ENCODE results near the gene RBFOX2.
"Not testable (repeated sequence)": the region's sequence is repeated elsewhere in the genome, so short reads cannot be mapped to it uniquely, and the experiment has no call there.

The RBFOX2 gene, protein sequence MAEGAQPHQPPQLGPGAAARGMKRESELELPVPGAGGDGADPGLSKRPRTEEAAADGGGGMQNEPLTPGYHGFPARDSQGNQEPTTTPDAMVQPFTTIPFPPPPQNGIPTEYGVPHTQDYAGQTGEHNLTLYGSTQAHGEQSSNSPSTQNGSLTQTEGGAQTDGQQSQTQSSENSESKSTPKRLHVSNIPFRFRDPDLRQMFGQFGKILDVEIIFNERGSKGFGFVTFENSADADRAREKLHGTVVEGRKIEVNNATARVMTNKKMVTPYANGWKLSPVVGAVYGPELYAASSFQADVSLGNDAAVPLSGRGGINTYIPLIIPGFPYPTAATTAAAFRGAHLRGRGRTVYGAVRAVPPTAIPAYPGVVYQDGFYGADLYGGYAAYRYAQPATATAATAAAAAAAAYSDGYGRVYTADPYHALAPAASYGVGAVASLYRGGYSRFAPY

GRCh38 chr22:36028646-36029405 is at the start of gene RBFOX2:
TSS of gene RBFOX2 (minus strand) at chr22:36028824. CDS start at chr22:36028425, 399 bp downstream.
- peak; percentile 93 for DNase-seq (ENCODE audit: extremely low read depth, low read depth)
- no peak for TF ChIP-seq CTCF (IDR thresholded peaks at IDR 0.05; ENCODE audit: low read depth, low read length)

GRCh38 chr22:36077271-36077670 is 48.6 kb upstream of the RBFOX2 start:
- no peak for DNase-seq (ENCODE audit: extremely low read depth, low read depth)
- no peak for TF ChIP-seq CTCF (IDR thresholded peaks at IDR 0.05; ENCODE audit: low read depth, low read length)

- no peak for DNase-seq (ENCODE audit: extremely low read depth, low read depth)
- no peak for TF ChIP-seq CTCF (IDR thresholded peaks at IDR 0.05; ENCODE audit: low read depth, low read length)
Observed at GRCh38 chr22:36075724-36076123, 47.1 kb upstream of the RBFOX2 start.

- no peak for DNase-seq (ENCODE audit: extremely low read depth, low read depth)
- TF ChIP-seq CTCF (IDR thresholded peaks at IDR 0.05; ENCODE audit: low read depth, low read length): no peak
Observed at GRCh38 chr22:36075230-36075629, 46.6 kb upstream of the RBFOX2 start.

DNA sequence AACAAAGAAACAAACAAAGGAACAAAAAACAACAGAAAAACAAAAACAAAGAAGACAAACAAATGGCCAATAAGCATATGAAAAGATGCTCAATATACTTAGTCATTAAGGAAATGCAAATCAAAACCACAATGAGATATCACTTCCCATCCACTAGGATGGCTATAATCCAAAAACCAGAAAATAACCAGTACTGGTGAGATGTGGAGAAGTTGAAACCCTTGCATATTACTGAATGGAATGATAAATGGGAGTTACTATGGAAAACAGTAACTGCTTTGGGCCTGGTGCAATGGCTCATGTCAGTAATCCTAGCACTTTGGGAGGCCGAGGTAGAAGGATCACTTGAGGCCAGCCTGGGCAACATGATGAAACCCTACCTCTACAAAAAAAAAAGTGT is 44.9 kb upstream of the RBFOX2 start:
- TF ChIP-seq CTCF (IDR thresholded peaks at IDR 0.05; ENCODE audit: low read depth, low read length): no peak
- DNase-seq (ENCODE audit: extremely low read depth, low read depth): no peak

DNA sequence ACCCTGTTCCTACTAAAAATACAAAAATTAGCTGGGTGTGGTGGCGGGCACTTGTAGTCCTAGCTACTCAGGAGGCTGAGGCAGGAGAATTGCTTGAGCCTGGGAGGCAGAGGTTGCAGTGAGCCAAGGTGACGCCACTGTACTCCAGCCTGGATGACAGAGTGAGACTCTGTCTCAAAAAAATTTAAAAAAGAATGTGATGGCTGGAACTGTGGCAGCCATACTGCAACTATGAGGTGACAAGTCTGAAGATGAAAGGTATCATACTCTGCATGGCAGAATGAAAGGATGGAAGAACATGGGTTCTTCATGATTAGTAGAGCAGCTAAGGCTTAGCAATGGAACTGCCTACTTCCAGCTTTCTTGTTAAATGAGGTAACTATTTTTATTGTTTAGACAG is 42.0 kb upstream of the RBFOX2 start:
- not testable (repeated sequence) for DNase-seq (ENCODE audit: extremely low read depth, low read depth)

- no peak for TF ChIP-seq CTCF (IDR thresholded peaks at IDR 0.05; ENCODE audit: low read depth, low read length)
- DNase-seq (ENCODE audit: extremely low read depth, low read depth): no peak
Observed at GRCh38 chr22:36069368-36069767, 40.7 kb upstream of the RBFOX2 start.

Measured in AG09319 (cell line).